ENCODE data around the gene PHF2.

Gene PHF2

GRCh38 chr9:93568169-93568568 is 8.2 kb upstream of the PHF2 start:
- DNase-seq (ENCODE audit: low spot score), result no peak

- no peak for DNase-seq (ENCODE audit: low spot score)
These were observed 6.7 kb upstream of the PHF2 start for GRCh38 chr9:93569621-93570174.

- DNase-seq (ENCODE audit: low spot score), result no peak
These were observed 4.2 kb upstream of the PHF2 start for GRCh38 chr9:93572221-93572620.

- DNase-seq (ENCODE audit: low spot score), result no peak
These were observed 3.5 kb upstream of the PHF2 start for GRCh38 chr9:93572636-93573515.

- no peak for DNase-seq (ENCODE audit: low spot score)
These were observed 2.9 kb upstream of the PHF2 start for GRCh38 chr9:93573516-93573828.

GRCh38 chr9:93574091-93574899 is 2.1 kb upstream of the PHF2 start:
- DNase-seq (ENCODE audit: low spot score), result no peak

GRCh38 chr9:93574900-93575795 is 1.2 kb upstream of the PHF2 start:
- DNase-seq (ENCODE audit: low spot score), result no peak

GRCh38 chr9:93575796-93576257 is 557 bp upstream of the PHF2 start:
- DNase-seq (ENCODE audit: low spot score), result peak; percentile 46

- DNase-seq (ENCODE audit: low spot score), result no peak
These were observed 942 bp downstream of the PHF2 start for GRCh38 chr9:93577078-93577974.

- no peak for DNase-seq (ENCODE audit: low spot score)
These were observed 1.7 kb downstream of the PHF2 start for GRCh38 chr9:93577975-93578682.

GRCh38 chr9:93578844-93579243 is 2.5 kb downstream of the PHF2 start:
- no peak for DNase-seq (ENCODE audit: low spot score)

- DNase-seq (ENCODE audit: low spot score), result no peak
These were observed 3.5 kb downstream of the PHF2 start for GRCh38 chr9:93579711-93580516.

- no peak for DNase-seq (ENCODE audit: low spot score)
These were observed 4.4 kb downstream of the PHF2 start for GRCh38 chr9:93580654-93581380.

GRCh38 chr9:93582115-93582514 is 5.7 kb downstream of the PHF2 start:
- no peak for DNase-seq (ENCODE audit: low spot score)

GRCh38 chr9:93582550-93582949 is 6.2 kb downstream of the PHF2 start:
- DNase-seq (ENCODE audit: low spot score), result no peak

- DNase-seq (ENCODE audit: low spot score), result no peak
These were observed 8.9 kb downstream of the PHF2 start for GRCh38 chr9:93585259-93585658.

- no peak for DNase-seq (ENCODE audit: low spot score)
These were observed 9.3 kb downstream of the PHF2 start for GRCh38 chr9:93585695-93586094.

GRCh38 chr9:93586290-93587057 is 10.1 kb downstream of the PHF2 start:
- no peak for DNase-seq (ENCODE audit: low spot score)
